IMR-90 (cell line): Measurements from ENCODE around the gene ZC3H14. TPM values are rescaled to one million over a fixed set of nuclear protein-coding genes. Genes with fewer than 3 reads are reported as not detected.
A peak's percentile ranks its signal among the peaks of the same experiment; 100 is the strongest.

Experiments used
- ATAC-seq: fragments of 200-7000 bp; cut with Tn5 transposase; 2 replicates; pipeline ENCODE4 v1.9.1; 2020; ENCODE audit warnings: low read depth, mild to moderate bottlenecking, moderate library complexity
- BruUV-seq: library from RNA; stranded (reverse); fragments of 400-500 nt; replicated peaks from 2 replicates; lab custom pipeline; 2021; lab: Mats Ljungman, UMichigan
- CTCF ChIA-PET: fragments of 300-600 bp; formaldehyde crosslinking; extraction: SDS; loops from one replicate; lab custom pipeline; 2021; ENCODE audit warnings: antibody characterized with exemption; lab: Yijun Ruan, JAX
- POLR2A ChIA-PET: fragments of 300-600 bp; sonication (Branson Sonifier 250); formaldehyde crosslinking; loops from one replicate; lab custom pipeline; 2022; ENCODE audit warnings: antibody characterized with exemption; ENCODE audit not compliant: unreplicated experiment; lab: Charles Lee
- DNase-seq: peaks from one replicate; pipeline ENCODE4 v3.0.0; 2013
- H2AFZ ChIP-seq: replicated peaks from 2 replicates; pipeline ENCODE3; 2013; ENCODE audit warnings: low read length, mild to moderate bottlenecking; ENCODE audit not compliant: poor library complexity
- H2AK5ac ChIP-seq: 2 replicates; pipeline ENCODE4 v1.6.1; 2013; ENCODE audit warnings: low read depth, low read length, inconsistent platforms
- H2AK9ac ChIP-seq: replicated peaks from 2 replicates; pipeline ENCODE3; 2013; ENCODE audit warnings: mild to moderate bottlenecking, low read depth, low read length, moderate library complexity; ENCODE audit not compliant: poor library complexity
- H2BK120ac ChIP-seq: 2 replicates; pipeline ENCODE4 v1.6.1; 2013; ENCODE audit warnings: low read depth, low read length, inconsistent platforms
- H2BK15ac ChIP-seq: 3 replicates; pipeline ENCODE4 v1.6.1; 2013; ENCODE audit warnings: low read depth, low read length, inconsistent platforms
- H2BK20ac ChIP-seq: 2 replicates; pipeline ENCODE4 v1.6.1; 2013; ENCODE audit warnings: low read depth, mild to moderate bottlenecking, inconsistent platforms, low read length, moderate library complexity
- H2BK5ac ChIP-seq: 2 replicates; pipeline ENCODE4 v1.6.1; 2013; ENCODE audit warnings: mild to moderate bottlenecking, low read depth, low read length, inconsistent platforms; ENCODE audit not compliant: poor library complexity, severe bottlenecking
- H3K14ac ChIP-seq: replicated peaks from 2 replicates; pipeline ENCODE4 v1.6.1; 2013; ENCODE audit warnings: low read depth, low read length, inconsistent platforms
- H3K18ac ChIP-seq: 2 replicates; pipeline ENCODE4 v1.6.1; 2013; ENCODE audit warnings: low read depth, low read length, control low read depth
- H3K23ac ChIP-seq: 2 replicates; pipeline ENCODE4 v1.6.1; 2013; ENCODE audit warnings: low read depth, low read length, inconsistent platforms
- H3K27ac ChIP-seq: 2 replicates; pipeline ENCODE4 v1.5.1; 2013; ENCODE audit warnings: mild to moderate bottlenecking, control low read depth, low read length; ENCODE audit not compliant: insufficient read depth
- H3K27me3 ChIP-seq: 2 replicates; pipeline ENCODE4 v1.6.1; 2013; ENCODE audit warnings: low read length; ENCODE audit not compliant: control insufficient read depth, insufficient read depth
- H3K36me3 ChIP-seq: 2 replicates; pipeline ENCODE4 v1.6.1; 2013; ENCODE audit warnings: low read length, mixed read lengths; ENCODE audit not compliant: control insufficient read depth, insufficient read depth
- H3K4ac ChIP-seq: 2 replicates; pipeline ENCODE4 v1.6.1; 2013; ENCODE audit warnings: low read depth, low read length, inconsistent platforms
- H3K4me1 ChIP-seq: 2 replicates; pipeline ENCODE4 v1.6.1; 2013; ENCODE audit warnings: low read length, mixed read lengths; ENCODE audit not compliant: control insufficient read depth, insufficient read depth
- H3K4me2 ChIP-seq: 2 replicates; pipeline ENCODE4 v1.6.1; 2013; ENCODE audit warnings: low read depth, mild to moderate bottlenecking, control low read depth, low read length, moderate library complexity
- H3K4me3 ChIP-seq: 2 replicates; pipeline ENCODE4 v1.5.1; 2013; ENCODE audit warnings: low read depth, mild to moderate bottlenecking, control low read depth, low read length, moderate library complexity; ENCODE audit not compliant: insufficient read depth
- H3K56ac ChIP-seq: 2 replicates; pipeline ENCODE4 v1.6.1; 2013; ENCODE audit warnings: low read length, inconsistent platforms; ENCODE audit not compliant: insufficient read depth; ENCODE audit errors: extremely low read depth
- H3K79me1 ChIP-seq, 2 experiments: 2 replicates each; pipeline ENCODE4 v1.6.1; 2013; ENCODE audit warnings: low read length in 2 of 2, inconsistent platforms in 1 of 2, low read depth in 1 of 2
- H3K9ac ChIP-seq: 2 replicates; pipeline ENCODE4 v1.6.1; 2013; ENCODE audit warnings: low read depth, low read length, control low read depth
- H3K9me1 ChIP-seq: 2 replicates; pipeline ENCODE4 v1.6.1; 2013; ENCODE audit warnings: low read length, inconsistent platforms; ENCODE audit not compliant: insufficient read depth
- H3K9me3 ChIP-seq: 2 replicates; pipeline ENCODE4 v1.6.1; 2013; ENCODE audit warnings: low read length; ENCODE audit not compliant: control insufficient read depth, insufficient read depth
- H4K20me1 ChIP-seq: 2 replicates; pipeline ENCODE4 v1.6.1; 2013; ENCODE audit warnings: low read length, inconsistent platforms; ENCODE audit not compliant: insufficient read depth
- H4K5ac ChIP-seq: 2 replicates; pipeline ENCODE4 v1.6.1; 2013; ENCODE audit warnings: mild to moderate bottlenecking, low read depth, low read length, control low read depth
- H4K8ac ChIP-seq, 2 experiments: 2 replicates each; pipeline ENCODE4 v1.6.1; 2013; ENCODE audit warnings: low read depth in 2 of 2, low read length in 2 of 2, control low read depth in 1 of 2, inconsistent platforms in 1 of 2
- H4K91ac ChIP-seq: 2 replicates; pipeline ENCODE4 v1.6.1; 2013; ENCODE audit warnings: low read depth, low read length, inconsistent platforms; ENCODE audit not compliant: insufficient read depth
- CEBPB ChIP-seq: IDR thresholded peaks from 2 replicates; pipeline ENCODE4 v1.6.1; 2012; ENCODE audit warnings: low read depth, low read length, improper control_type of control experiment
- FOS ChIP-seq: fragments of 150-350 bp; IDR thresholded peaks from 2 replicates; pipeline ENCODE4 v1.6.1; 2016; ENCODE audit warnings: low read depth, low read length
- MAFK ChIP-seq: IDR thresholded peaks from 2 replicates; pipeline ENCODE4 v1.6.1; 2012; ENCODE audit warnings: low read depth, low read length, improper control_type of control experiment
- MAZ ChIP-seq: IDR thresholded peaks from 2 replicates; pipeline ENCODE4 v1.6.1; 2012; ENCODE audit warnings: low read depth, mild to moderate bottlenecking, low read length, improper control_type of control experiment, moderate library complexity, borderline replicate concordance
- RAD21 ChIP-seq: IDR thresholded peaks from 2 replicates; pipeline ENCODE4 v1.6.1; 2012; ENCODE audit warnings: low read length, improper control_type of control experiment
- RCOR1 ChIP-seq: IDR thresholded peaks from 2 replicates; pipeline ENCODE4 v1.6.1; 2012; ENCODE audit warnings: mild to moderate bottlenecking, low read length, improper control_type of control experiment; ENCODE audit not compliant: insufficient replicate concordance
- SMC3 ChIP-seq: fragments of 150-350 bp; IDR thresholded peaks from 2 replicates; pipeline ENCODE4 v1.6.1; 2016; ENCODE audit warnings: low read depth, mild to moderate bottlenecking, antibody characterized with exemption, low read length, moderate library complexity
- WGBS, 2 experiments: methylation state at CpG; one replicate each; pipeline versions ENCODE4 v1.1.5 to v1.1.7; 2013; ENCODE audit warnings: missing lambda C conversion rate in 2 of 2; ENCODE audit not compliant: insufficient read length in 1 of 2; ENCODE audit errors: extremely low coverage in 2 of 2; 5-methylcytosine and 5-hydroxymethylcytosine counted together
- dilution Hi-C: fragments of 300-500 bp; cut with HindIII; formaldehyde crosslinking; loops from one replicate; pipeline ENCODE4 v1.14.3; 2018; ENCODE audit warnings: low sequenced_read_pairs; ENCODE audit not compliant: unreplicated experiment
- in situ Hi-C: fragments of 300-500 bp; cut with MboI; formaldehyde crosslinking; loops from 3 replicates; pipeline ENCODE4 v1.14.3; 2019; ENCODE audit warnings: low sequenced_read_pairs, inconsistent platforms, mixed read lengths
- intact Hi-C: fragments of 100-400 bp; cut with micrococcal nuclease; formaldehyde crosslinking; loops from 2 replicates; pipeline ENCODE4 v1.10.0; 2022
- polyA plus RNA-seq, 3 experiments: library from polyadenylated mRNA; depleted of rRNA; stranded (reverse); fragments of >200 nt; gene quantifications; 2 replicates each; pipeline ENCODE4 v1.2.3, GENCODE V29; 2012; ENCODE audit warnings: low replicate concordance in 1 of 3
- total RNA-seq: library from RNA; depleted of rRNA; stranded (reverse); fragments of >200 nt; gene quantifications from 2 replicates; pipeline ENCODE4 v1.2.3, GENCODE V29; 2012

ZC3H14 gene
- total and polyA plus RNA-seq, 2 of the 4 experiments (the other 2 are of a cell fraction): 72.5 to 111 TPM

DNA sequence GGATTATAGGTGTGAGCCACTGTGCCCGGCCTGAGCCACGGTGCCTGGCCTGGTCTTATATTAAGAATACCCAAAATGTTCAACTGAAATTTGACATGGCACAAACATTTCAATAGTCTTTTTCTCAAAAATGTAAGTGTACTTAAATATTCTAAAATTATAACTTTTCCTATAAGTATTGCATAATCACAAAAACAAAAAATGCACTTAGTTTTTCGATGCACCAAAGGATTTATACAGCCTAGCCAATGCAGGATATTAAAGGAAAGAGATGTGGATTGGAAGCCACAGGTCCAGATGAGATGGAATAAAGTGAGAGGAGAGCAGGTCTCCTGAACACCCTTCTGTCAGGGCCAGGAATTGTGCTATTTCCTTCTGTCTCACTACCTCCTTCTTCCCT, 62.8 kb downstream of the ZC3H14 start:
- Histone ChIP-seq H3K23ac (no peak overlapping the region), H3K9me1 (peaks cover 5% of the 10 kb centered on the region; the same call in 1 of the 2 replicates), H3K18ac (no peak overlapping the region), H4K8ac (peak overlapping the region in 1 of 2 experiments; percentile 14; a peak in 1 of 4 replicates), H4K91ac (no peak overlapping the region), H3K79me1 (no peaks in the 10 kb centered on the region; a peak in 1 of 4 replicates), H3K27ac (no peak overlapping the region), H3K14ac (no peak overlapping the region), H3K9ac (no peak overlapping the region), H2BK15ac (no peak overlapping the region), H3K4me2 (no peak overlapping the region), H3K27me3 (no peaks in the 10 kb centered on the region), H4K20me1 (no peaks in the 10 kb centered on the region), H3K36me3 (peaks cover 1% of the 10 kb centered on the region; the same call in 1 of the 2 replicates), H3K9me3 (no peaks in the 10 kb centered on the region), H2BK120ac (no peak overlapping the region), H3K4me1 (no peaks in the 10 kb centered on the region), H4K5ac (no peak overlapping the region), H3K4ac (no peak overlapping the region), H2AFZ (no peak overlapping the region), H2AK5ac (no peak overlapping the region), H3K4me3 (no peak overlapping the region), H3K56ac (no peak overlapping the region), H2BK20ac (no peak overlapping the region), H2BK5ac (no peak overlapping the region), H2AK9ac (no peak overlapping the region)
- intact Hi-C loops (no loop called here), in situ Hi-C loops (no loop called here), dilution Hi-C loops (no loop called here)
- DNase-seq (no peak), ATAC-seq (no peak)
- ChIA-PET POLR2A (no interaction called here), CTCF (no interaction called here)
- no peak for TF ChIP-seq SMC3
- TF ChIP-seq MAFK: no peak
- TF ChIP-seq RAD21: no peak
- TF ChIP-seq FOS: no peak
- TF ChIP-seq CEBPB: peak; percentile 67; the same call in 1 of the 2 replicates
- no peak for TF ChIP-seq MAZ
- TF ChIP-seq RCOR1: no peak
- no CpG with 5 or more reads among the region's 3 CpGs for WGBS, 2 experiments
- BruUV-seq: no TSS peak
